Activated B cell treated with CpG ODN at 0.5 μM for 24 hours (primary cell): ENCODE data around the gene ZNF547. TPM values are rescaled to one million over a fixed set of nuclear protein-coding genes. Genes with fewer than 3 reads are reported as not detected.
"Not testable (repeated sequence)": the region's sequence is repeated elsewhere in the genome, so short reads cannot be mapped to it uniquely, and the experiment has no call there.

ENCODE experiments used
- ATAC-seq: fragments of 200-7000 bp; cut with Tn5 transposase; one replicate; pipeline ENCODE4 v1.10.0; 2021; ENCODE audit warnings: low read depth, mild to moderate bottlenecking, moderate library complexity
- CTCF ChIA-PET: fragments of 350-600 bp; sonication (Branson Sonifier 250); formaldehyde crosslinking; loops from one replicate; lab custom pipeline; 2021; ENCODE audit warnings: antibody characterized with exemption; lab: Charles Lee
- POLR2A ChIA-PET: fragments of 350-600 bp; sonication (Branson Sonifier 250); formaldehyde crosslinking; loops from one replicate; lab custom pipeline; 2021; ENCODE audit warnings: antibody characterized with exemption; lab: Charles Lee
- DNase-seq: peaks from one replicate; pipeline ENCODE4 v3.0.0; 2022
- H3K27ac Mint-ChIP-seq: one replicate; pipeline ENCODE4 v1.8.0; 2020; ENCODE audit warnings: mixed read lengths
- H3K27me3 Mint-ChIP-seq: one replicate; pipeline ENCODE4 v1.8.0; 2021; ENCODE audit warnings: mixed read lengths
- H3K36me3 Mint-ChIP-seq: one replicate; pipeline ENCODE4 v1.8.0; 2021; ENCODE audit warnings: low read depth, mixed read lengths
- H3K4me1 Mint-ChIP-seq: one replicate; pipeline ENCODE4 v1.8.0; 2021; ENCODE audit warnings: mixed read lengths
- H3K4me3 Mint-ChIP-seq: one replicate; pipeline ENCODE4 v1.8.0; 2020; ENCODE audit warnings: mild to moderate bottlenecking, mixed read lengths
- H3K9me3 Mint-ChIP-seq: one replicate; pipeline ENCODE4 v1.8.0; 2020; ENCODE audit warnings: mixed read lengths
- CTCF ChIP-seq: fragments of 200-600 bp; IDR thresholded peaks from one replicate; pipeline ENCODE4 v1.8.0; 2022; ENCODE audit warnings: antibody characterized with exemption, mild to moderate bottlenecking
- intact Hi-C: fragments of 100-400 bp; cut with micrococcal nuclease; formaldehyde crosslinking; loops from one replicate; pipeline ENCODE4 v1.15.1; 2024
- total RNA-seq: library from RNA; stranded (reverse); gene quantifications from 2 replicates; pipeline ENCODE4 v1.2.3, GENCODE V29; 2022

Gene ZNF547
- total RNA-seq, 1 donor from 2014 or later = 6.3 TPM

GRCh38 chr19:57363688-57364181 lies 384 bp downstream of the ZNF547 start:
- Mint-ChIP-seq H3K9me3 (peaks cover 5% of the 10 kb centered on the region), H3K27ac (peak overlapping the region; percentile 95), H3K4me3 (peak overlapping the region; percentile 92), H3K4me1 (peaks cover 17% of the 10 kb centered on the region), H3K27me3 (no peaks in the 10 kb centered on the region), H3K36me3 (peaks cover 34% of the 10 kb centered on the region)
- DNase-seq (no peak), ATAC-seq (no peak)
- TF ChIP-seq CTCF = no peak
- intact Hi-C loops = loop anchor here (1.0 to 10.0 kb wide), 12 partner anchors 12 to 820 kb away; partner anchors contain the start of genes ZNF17, ZNF264, ZNF274 and ZNF304
- POLR2A ChIA-PET = interaction anchor here (0.9 to 1.9 kb wide), 7 partner anchors 11 to 215 kb away, joined by 3 to 22 read pairs (median 4); partner anchors contain the start of genes ZNF304, ZNF416, ZNF543 and ZNF548
- CTCF ChIA-PET = no interaction called here

- no peak for ATAC-seq
- intact Hi-C loops = loop anchor here (10.0 kb wide), 1 partner anchor 172 kb away; the partner anchor contains the start of gene ZNF264
- Mint-ChIP-seq H3K4me3 (no peak overlapping the region), H3K9me3 (no peaks in the 10 kb centered on the region), H3K36me3 (peaks cover 43% of the 10 kb centered on the region), H3K27ac (no peak overlapping the region), H3K4me1 (peaks cover 17% of the 10 kb centered on the region), H3K27me3 (no peaks in the 10 kb centered on the region)
- no peak for TF ChIP-seq CTCF
- ChIA-PET POLR2A (interaction anchor here (0.5 kb wide), 1 partner anchor 16 kb away, joined by 3 read pairs; no protein-coding TSS in a partner anchor), CTCF (no interaction called here)
- DNase-seq = no peak
These were observed 3.4 kb downstream of the ZNF547 start for GRCh38 chr19:57366776-57367175.

DNA sequence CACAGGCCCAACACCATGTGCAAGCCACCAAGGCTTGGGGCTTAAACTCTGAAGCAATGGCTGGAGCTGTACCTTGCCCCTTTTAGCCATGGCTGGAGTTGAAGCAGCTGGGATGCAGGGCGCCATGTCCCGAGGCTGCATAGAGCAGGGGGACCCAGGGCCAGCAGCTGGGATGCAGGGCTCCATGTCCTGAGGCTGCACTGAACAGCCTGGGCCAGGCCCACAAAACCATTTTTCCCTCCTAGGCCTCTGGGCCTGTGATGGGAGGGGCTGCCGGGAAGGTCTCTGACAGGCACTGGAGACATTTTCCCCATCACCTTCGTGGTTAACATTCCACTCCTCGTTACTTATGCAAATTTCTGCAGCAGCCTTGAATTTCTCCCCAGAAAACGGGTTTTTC lies 10.8 kb downstream of the ZNF547 start:
- Mint-ChIP-seq H3K27me3 (no peaks in the 10 kb centered on the region), H3K4me1 (no peaks in the 10 kb centered on the region), H3K4me3 (no peak overlapping the region), H3K9me3 (peaks cover 31% of the 10 kb centered on the region), H3K36me3 (peaks cover 89% of the 10 kb centered on the region), H3K27ac (no peak overlapping the region)
- CTCF ChIA-PET = no interaction called here
- ATAC-seq (no peak), DNase-seq (no peak)
- no peak for TF ChIP-seq CTCF
- POLR2A ChIA-PET = no interaction called here
- intact Hi-C loops = no loop called here

DNA sequence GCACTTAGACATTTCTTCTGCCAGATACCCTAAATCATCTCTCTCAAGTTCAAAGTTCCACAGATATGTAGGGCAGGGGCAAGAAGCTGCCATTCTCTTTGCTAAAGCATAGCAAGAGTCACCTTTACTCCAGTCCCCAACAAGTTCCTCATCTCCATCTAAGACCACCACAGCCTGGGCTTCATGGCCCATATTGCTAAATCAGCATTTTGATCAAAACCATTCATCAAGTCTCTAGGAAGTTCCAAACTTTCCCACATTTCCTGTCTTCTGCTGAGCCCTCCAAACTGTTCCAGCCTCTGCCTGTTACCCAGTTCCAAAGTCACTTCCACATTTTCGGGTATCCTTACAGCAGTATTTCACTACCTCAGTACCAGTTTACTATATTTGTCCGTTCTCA lies 11.3 kb downstream of the ZNF547 start:
- DNase-seq, H3K4me1 Mint-ChIP-seq, POLR2A ChIA-PET, ATAC-seq, H3K27ac Mint-ChIP-seq, H3K27me3 Mint-ChIP-seq, H3K4me3 Mint-ChIP-seq, intact Hi-C loops, CTCF ChIA-PET: not testable (repeated sequence)
- H3K9me3 Mint-ChIP-seq = peaks cover 35% of the 10 kb centered on the region
- H3K36me3 Mint-ChIP-seq = peaks cover 91% of the 10 kb centered on the region

DNA sequence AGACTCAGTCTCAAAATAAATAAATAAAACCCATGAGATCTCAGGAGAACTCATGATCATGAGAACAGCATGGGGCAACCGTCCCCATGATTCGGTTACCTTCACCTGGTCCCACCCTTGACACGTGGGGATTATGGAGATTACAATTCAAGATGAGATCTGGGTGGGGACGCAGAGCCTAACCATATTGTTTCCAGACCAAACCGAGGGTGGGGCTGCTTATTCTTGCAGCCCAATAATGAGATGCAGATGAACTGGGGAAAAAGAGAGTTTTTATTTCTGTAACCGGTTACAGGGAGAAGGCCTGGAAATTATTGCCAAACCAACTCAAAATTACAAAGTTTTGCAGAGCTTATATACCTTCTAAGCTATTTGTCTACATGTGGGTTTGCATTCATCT lies 12.8 kb downstream of the ZNF547 start:
- Mint-ChIP-seq H3K36me3 (peaks cover 83% of the 10 kb centered on the region), H3K27me3 (no peaks in the 10 kb centered on the region), H3K9me3 (peaks cover 44% of the 10 kb centered on the region), H3K4me1 (no peaks in the 10 kb centered on the region), H3K4me3 (no peak overlapping the region), H3K27ac (no peak overlapping the region)
- ChIA-PET POLR2A (no interaction called here), CTCF (no interaction called here)
- no peak for DNase-seq
- ATAC-seq = no peak
- intact Hi-C loops = no loop called here
- TF ChIP-seq CTCF = no peak
